GM19324 (cell line): ENCODE data around the gene PBRM1.

ENCODE experiments used
- ATAC-seq: cut with Tn5 transposase; IDR thresholded peaks from one replicate; pipeline ENCODE4 v1.9.1; 2021; ENCODE audit warnings: mild to moderate bottlenecking, moderate library complexity; ENCODE audit not compliant: unreplicated experiment, low FRiP score

Gene PBRM1

GRCh38 chr3:52593103-52593502, 92.6 kb downstream of the PBRM1 start:
- ATAC-seq, result no peak

DNA sequence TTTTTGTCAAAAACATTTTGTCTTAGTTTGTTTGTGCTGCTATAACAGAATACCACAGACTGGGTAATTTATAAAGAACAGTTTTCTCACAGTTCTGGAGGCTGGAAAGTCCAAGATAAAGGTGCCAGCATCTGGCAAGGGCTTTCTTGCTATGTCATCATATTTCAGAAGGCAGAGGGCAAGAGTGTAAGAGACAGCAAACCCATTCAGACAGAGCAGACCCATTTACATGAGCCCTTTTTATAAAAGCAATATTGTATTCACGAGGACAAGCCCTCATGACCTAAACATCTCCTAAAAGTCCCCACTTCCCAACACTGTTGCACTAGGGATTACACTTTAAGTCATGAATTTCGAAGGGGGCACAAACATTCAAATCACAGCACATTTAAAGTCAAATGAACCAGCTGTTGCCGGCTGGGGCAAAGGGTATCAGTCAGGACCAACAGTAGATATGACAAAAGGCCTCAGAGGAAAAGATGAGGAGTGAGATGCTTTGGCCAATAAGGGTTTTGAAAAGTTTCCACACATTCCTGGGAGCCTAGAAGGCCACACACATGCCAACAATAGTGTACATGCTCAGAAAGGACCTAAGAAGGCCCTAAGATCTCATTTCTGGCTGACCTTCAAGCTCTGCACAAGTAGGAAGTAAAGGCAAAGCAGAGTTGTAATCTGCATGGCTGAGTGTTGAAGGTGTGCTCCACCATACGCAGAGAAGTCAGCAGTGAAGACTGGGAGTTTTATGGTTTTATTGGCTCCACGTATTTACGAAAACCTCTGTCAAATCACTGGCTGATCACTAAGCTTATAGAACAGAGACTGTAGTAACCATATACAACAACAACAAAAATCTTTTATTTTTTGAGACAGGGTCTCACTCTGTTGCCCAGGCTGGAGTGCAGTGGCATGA, 111.4 kb downstream of the PBRM1 start:
- no peak for ATAC-seq

DNA sequence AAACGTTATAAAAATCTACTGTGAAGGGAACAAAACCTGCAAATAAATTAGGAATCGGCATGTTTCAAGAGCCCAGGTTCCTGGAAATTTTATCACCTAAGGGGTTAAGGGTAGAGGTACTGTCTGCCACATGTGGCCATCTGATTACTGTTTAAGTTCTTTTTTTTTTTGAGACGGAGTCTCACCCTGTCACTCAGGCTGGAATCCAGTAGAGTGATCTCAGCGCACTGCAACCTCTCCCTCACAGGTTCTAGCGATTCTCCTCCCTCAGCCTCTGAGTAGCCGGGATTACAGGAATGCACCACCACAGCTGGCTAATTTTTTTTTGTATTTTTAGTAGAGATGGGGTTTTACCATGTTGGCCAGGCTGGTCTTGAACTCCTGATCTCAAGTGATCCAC, 113.5 kb downstream of the PBRM1 start:
- ATAC-seq, result no peak

GRCh38 chr3:52570076-52570475, 115.6 kb downstream of the PBRM1 start:
- ATAC-seq, result no peak

DNA sequence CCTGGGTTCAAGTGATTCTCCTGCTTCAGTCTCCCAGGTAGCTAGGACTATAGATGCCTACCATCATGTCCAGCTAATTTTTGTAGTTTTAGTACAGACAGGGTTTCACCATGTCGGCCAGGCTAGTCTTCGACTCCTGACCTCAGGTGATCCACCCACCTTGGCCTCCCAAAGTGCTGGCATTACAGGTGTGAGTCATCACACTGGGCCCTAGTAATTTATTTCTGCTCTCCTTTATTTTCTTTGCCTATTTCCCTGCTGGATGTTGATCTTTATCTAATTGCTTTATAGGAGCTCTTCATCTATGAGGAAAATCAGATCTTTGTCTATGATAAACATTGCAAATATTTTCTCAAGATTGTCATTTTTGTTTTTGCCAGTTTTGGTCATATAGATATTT, 117.6 kb downstream of the PBRM1 start:
- no peak for ATAC-seq

DNA sequence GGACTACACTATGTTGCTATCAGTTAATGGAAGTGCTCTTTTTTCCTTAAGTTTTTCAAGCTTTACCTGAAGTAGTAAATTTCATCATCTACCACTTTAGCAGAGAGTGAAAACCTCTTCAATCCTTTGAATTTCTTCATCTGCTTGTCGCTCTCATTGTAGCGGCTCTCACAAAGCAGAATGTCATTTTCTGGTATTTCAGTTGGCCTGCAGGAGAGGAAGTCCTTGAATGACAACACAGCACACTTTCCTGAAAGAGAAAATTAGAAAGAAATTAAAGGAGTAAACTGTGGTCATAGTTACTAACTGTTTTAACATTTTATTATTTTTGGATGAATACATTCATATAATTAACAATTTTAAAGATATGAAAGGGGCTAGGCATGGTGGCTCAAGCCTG, 121.7 kb downstream of the PBRM1 start:
- ATAC-seq, result no peak

GRCh38 chr3:52561028-52561747, 124.5 kb downstream of the PBRM1 start:
- ATAC-seq, result no peak

- no peak for ATAC-seq
These were observed 127.3 kb downstream of the PBRM1 start for GRCh38 chr3:52558436-52558835.

GRCh38 chr3:52557011-52557960, 128.4 kb downstream of the PBRM1 start:
- no peak for ATAC-seq

DNA sequence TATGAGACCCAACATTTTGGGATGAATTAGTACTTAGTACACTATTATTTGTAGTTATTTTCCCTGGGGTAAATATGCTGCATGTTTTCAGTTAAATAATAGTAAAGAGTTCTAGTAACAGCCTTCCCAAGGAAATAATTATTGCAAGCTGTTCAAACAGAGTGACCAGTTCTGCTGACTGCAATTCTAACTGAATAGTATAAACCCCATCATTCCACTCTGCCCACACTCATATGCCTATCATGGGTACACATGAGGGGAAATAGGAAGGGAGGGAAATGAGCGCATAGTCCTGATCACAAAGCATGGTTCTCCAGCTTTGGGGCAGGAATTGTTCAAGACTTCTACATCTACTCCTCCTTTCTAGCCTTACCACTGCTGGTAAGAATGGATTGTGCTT, 130.7 kb downstream of the PBRM1 start:
- ATAC-seq, result no peak

- no peak for ATAC-seq
These were observed 131.5 kb downstream of the PBRM1 start for GRCh38 chr3:52554026-52554755.

GRCh38 chr3:52552089-52552488, 133.6 kb downstream of the PBRM1 start:
- no peak for ATAC-seq

DNA sequence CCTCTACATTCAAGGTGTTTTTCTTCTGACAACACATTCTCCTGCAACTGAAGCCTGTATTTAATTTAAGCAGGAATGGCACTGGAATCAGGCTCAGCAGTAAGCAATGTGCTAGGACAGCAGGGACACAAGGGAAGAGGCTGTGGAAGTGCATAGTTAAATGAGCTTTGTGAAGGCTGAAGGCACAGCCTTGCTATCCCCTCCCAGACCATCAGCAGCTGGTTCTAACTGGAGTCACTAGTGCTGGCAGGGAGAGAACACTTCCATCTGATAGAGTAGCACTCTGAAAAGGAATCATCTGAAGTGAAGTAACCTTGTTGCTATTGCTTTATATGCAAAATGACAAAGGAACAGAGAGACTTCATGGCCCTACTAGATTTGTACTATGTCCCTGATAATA, 134.6 kb downstream of the PBRM1 start:
- ATAC-seq, result no peak

- no peak for ATAC-seq
These were observed 138.6 kb downstream of the PBRM1 start for GRCh38 chr3:52547143-52547542.

GRCh38 chr3:52546111-52546901, 139.4 kb downstream of the PBRM1 start:
- no peak for ATAC-seq

- no peak for ATAC-seq
These were observed 140.8 kb downstream of the PBRM1 start for GRCh38 chr3:52544937-52545336.

- ATAC-seq, result no peak
These were observed 144.7 kb downstream of the PBRM1 start for GRCh38 chr3:52541050-52541449.

GRCh38 chr3:52539010-52539653, 146.6 kb downstream of the PBRM1 start:
- ATAC-seq, result no peak
